HG03039 (cell line): ENCODE data around the gene TMEM179B.
"Not testable (repeated sequence)": the region's sequence is repeated elsewhere in the genome, so short reads cannot be mapped to it uniquely, and the experiment has no call there.

Experiments
- ATAC-seq: cut with Tn5 transposase; IDR thresholded peaks from one replicate; pipeline ENCODE4 v1.9.1; 2021; ENCODE audit warnings: mild to moderate bottlenecking, moderate library complexity; ENCODE audit not compliant: unreplicated experiment

Gene TMEM179B

GRCh38 chr11:62788991-62789390, 1.8 kb downstream of the TMEM179B start:
- ATAC-seq = no peak

- no peak for ATAC-seq
Measured at GRCh38 chr11:62789576-62789975, 2.4 kb downstream of the TMEM179B start.

GRCh38 chr11:62791501-62792201, 4.4 kb downstream of the TMEM179B start, which contains the start of gene TMEM223:
Gene TMEM223, minus strand, starts transcription at chr11:62792006. Its CDS starts 12 bp downstream, at chr11:62791994.
- peak; percentile 55 for ATAC-seq

- ATAC-seq = no peak
Measured at GRCh38 chr11:62792202-62792575, 5.0 kb downstream of the TMEM179B start.

- no peak for ATAC-seq
Measured at GRCh38 chr11:62794201-62794775, 7.1 kb downstream of the TMEM179B start.

- ATAC-seq = no peak
Measured at GRCh38 chr11:62796281-62796680, 9.1 kb downstream of the TMEM179B start.

- no peak for ATAC-seq
Measured at GRCh38 chr11:62799486-62799885, 12.3 kb downstream of the TMEM179B start.

GRCh38 chr11:62801071-62801470, 13.9 kb downstream of the TMEM179B start:
- no peak for ATAC-seq

- ATAC-seq = peak; percentile 13
Measured at GRCh38 chr11:62804310-62805075, 17.3 kb downstream of the TMEM179B start.

- ATAC-seq = peak; percentile 77
Measured at GRCh38 chr11:62805076-62805892, 18.1 kb downstream of the TMEM179B start, which contains the start of gene NXF1. Gene NXF1, minus strand, starts transcription at chr11:62805440. Its CDS starts 84 bp downstream, at chr11:62805356.

GRCh38 chr11:62805961-62806441, 18.8 kb downstream of the TMEM179B start:
- no peak for ATAC-seq

GRCh38 chr11:62806611-62807121, 19.5 kb downstream of the TMEM179B start:
- ATAC-seq = no peak

- ATAC-seq = no peak
Measured at GRCh38 chr11:62810748-62811147, 23.5 kb downstream of the TMEM179B start.

- ATAC-seq = no peak
Measured at GRCh38 chr11:62811659-62812058, 24.5 kb downstream of the TMEM179B start.

GRCh38 chr11:62816557-62816956, 29.4 kb downstream of the TMEM179B start:
- ATAC-seq = no peak

GRCh38 chr11:62817129-62817528, 29.9 kb downstream of the TMEM179B start:
- no peak for ATAC-seq

GRCh38 chr11:62823677-62824076, 36.5 kb downstream of the TMEM179B start:
- ATAC-seq = no peak

- ATAC-seq = not testable (repeated sequence)
Measured at GRCh38 chr11:62828130-62828529, 40.9 kb downstream of the TMEM179B start.

- no peak for ATAC-seq
Measured at GRCh38 chr11:62830904-62831519, 43.8 kb downstream of the TMEM179B start.
